HG03064 (cell line): ENCODE measurements around the gene OR2A1.
A peak's percentile ranks its signal among the peaks of the same experiment; 100 is the strongest.
"Not testable (repeated sequence)": the region's sequence is repeated elsewhere in the genome, so short reads cannot be mapped to it uniquely, and the experiment has no call there.

Experiments
- ATAC-seq: cut with Tn5 transposase; IDR thresholded peaks from one replicate; pipeline ENCODE4 v1.9.1; 2021; ENCODE audit warnings: low read depth; ENCODE audit not compliant: unreplicated experiment

The OR2A1 gene

GRCh38 chr7:144311872-144312469 is at the start of gene OR2A1:
OR2A1 (plus strand) TSS chr7:144312419; CDS start chr7:144318125, 5,706 bp downstream.
- ATAC-seq = not testable (repeated sequence)

- not testable (repeated sequence) for ATAC-seq
Measured at GRCh38 chr7:144264692-144265091, 47.5 kb upstream of the OR2A1 start, which contains the start of gene OR2A7. OR2A7 (minus strand) TSS chr7:144264792; CDS start chr7:144259628, 5,164 bp downstream.

- not testable (repeated sequence) for ATAC-seq
Measured at GRCh38 chr7:144269188-144269587, 43.0 kb upstream of the OR2A1 start, which contains the start of gene CTAGE8. CTAGE8 (minus strand) TSS chr7:144269288; CDS start chr7:144269250, 38 bp downstream.

- ATAC-seq = not testable (repeated sequence)
Measured at GRCh38 chr7:144275281-144275680, 36.9 kb upstream of the OR2A1 start.

GRCh38 chr7:144280010-144280409 is 32.2 kb upstream of the OR2A1 start:
- not testable (repeated sequence) for ATAC-seq

- ATAC-seq = not testable (repeated sequence)
Measured at GRCh38 chr7:144281981-144282380, 30.2 kb upstream of the OR2A1 start.

GRCh38 chr7:144282490-144282889 is 29.7 kb upstream of the OR2A1 start:
- ATAC-seq = not testable (repeated sequence)

GRCh38 chr7:144283716-144284115 is 28.5 kb upstream of the OR2A1 start:
- not testable (repeated sequence) for ATAC-seq

GRCh38 chr7:144287171-144287784 is 24.9 kb upstream of the OR2A1 start:
- ATAC-seq = not testable (repeated sequence)

- ATAC-seq = not testable (repeated sequence)
Measured at GRCh38 chr7:144291607-144292006, 20.6 kb upstream of the OR2A1 start.

GRCh38 chr7:144292384-144293161 is 19.6 kb upstream of the OR2A1 start:
- ATAC-seq = not testable (repeated sequence)

GRCh38 chr7:144293794-144294499 is 18.3 kb upstream of the OR2A1 start:
- ATAC-seq = peak; percentile 78

GRCh38 chr7:144302578-144303303 is 9.5 kb upstream of the OR2A1 start:
- ATAC-seq = not testable (repeated sequence)

GRCh38 chr7:144303607-144304006 is 8.6 kb upstream of the OR2A1 start:
- not testable (repeated sequence) for ATAC-seq

- ATAC-seq = not testable (repeated sequence)
Measured at GRCh38 chr7:144305156-144305555, 7.1 kb upstream of the OR2A1 start.

GRCh38 chr7:144309702-144310101 is 2.5 kb upstream of the OR2A1 start:
- ATAC-seq = not testable (repeated sequence)

GRCh38 chr7:144311218-144311617 is 1.0 kb upstream of the OR2A1 start:
- ATAC-seq = not testable (repeated sequence)

GRCh38 chr7:144317537-144317936 is 5.3 kb downstream of the OR2A1 start:
- not testable (repeated sequence) for ATAC-seq

GRCh38 chr7:144319547-144319946 is 7.3 kb downstream of the OR2A1 start:
- ATAC-seq = not testable (repeated sequence)
